GM19239 (cell line): Measurements from ENCODE around the gene PPM1H.
"Not testable (repeated sequence)": the region's sequence is repeated elsewhere in the genome, so short reads cannot be mapped to it uniquely, and the experiment has no call there.

Experiments used
- DNase-seq: peaks from one replicate; pipeline ENCODE4 v3.0.0; 2011; ENCODE audit warnings: low spot score; ENCODE audit not compliant: insufficient read length
- FAIRE-seq: peaks from 2 replicates; lab custom pipeline; 2011; peaks lifted over from hg19 to GRCh38; lab: Jason Lieb, UNC

Gene PPM1H

GRCh38 chr12:62846491-62846890 lies 88.5 kb downstream of the PPM1H start:
- no peak for DNase-seq

GRCh38 chr12:62844915-62845314 lies 90.0 kb downstream of the PPM1H start:
- FAIRE-seq = no peak
- no peak for DNase-seq

More at GRCh38 chr12:62846491-62846890, 88.5 kb downstream of the PPM1H start:
- no peak for FAIRE-seq

- peak; percentile 33 for FAIRE-seq
- no peak for DNase-seq
These were observed 91.2 kb downstream of the PPM1H start for GRCh38 chr12:62843716-62844115.

GRCh38 chr12:62841846-62842245 lies 93.1 kb downstream of the PPM1H start:
- DNase-seq (no peak), FAIRE-seq (no peak)

GRCh38 chr12:62840806-62841205 lies 94.1 kb downstream of the PPM1H start:
- no peak for DNase-seq
- no peak for FAIRE-seq

GRCh38 chr12:62839869-62840660 lies 94.9 kb downstream of the PPM1H start:
- no peak for FAIRE-seq

GRCh38 chr12:62834971-62835547 lies 99.9 kb downstream of the PPM1H start:
- DNase-seq (no peak), FAIRE-seq (no peak)

More at GRCh38 chr12:62839869-62840660, 94.9 kb downstream of the PPM1H start:
- DNase-seq = no peak

- no peak for FAIRE-seq
- DNase-seq = no peak
These were observed 100.5 kb downstream of the PPM1H start for GRCh38 chr12:62834406-62834805.

- DNase-seq (no peak), FAIRE-seq (no peak)
These were observed 101.3 kb downstream of the PPM1H start for GRCh38 chr12:62833634-62834033.

GRCh38 chr12:62832558-62832957 lies 102.4 kb downstream of the PPM1H start:
- FAIRE-seq = no peak
- no peak for DNase-seq

- FAIRE-seq (no peak), DNase-seq (no peak)
These were observed 102.9 kb downstream of the PPM1H start for GRCh38 chr12:62832027-62832426.

GRCh38 chr12:62827855-62828254 lies 107.1 kb downstream of the PPM1H start:
- FAIRE-seq = no peak
- no peak for DNase-seq

- no peak for FAIRE-seq
These were observed 107.9 kb downstream of the PPM1H start for GRCh38 chr12:62827042-62827441.

GRCh38 chr12:62817556-62818271 lies 117.2 kb downstream of the PPM1H start:
- no peak for DNase-seq
- no peak for FAIRE-seq

More at GRCh38 chr12:62827042-62827441, 107.9 kb downstream of the PPM1H start:
- DNase-seq = no peak

- FAIRE-seq = no peak
- no peak for DNase-seq
These were observed 120.7 kb downstream of the PPM1H start for GRCh38 chr12:62814243-62814642.

GRCh38 chr12:62813031-62813829 lies 121.7 kb downstream of the PPM1H start:
- DNase-seq (peak; percentile 50), FAIRE-seq (peak; percentile 86)

- FAIRE-seq = not testable (repeated sequence)
These were observed 123.5 kb downstream of the PPM1H start for GRCh38 chr12:62811481-62811880.

GRCh38 chr12:62808166-62808879 lies 126.6 kb downstream of the PPM1H start:
- DNase-seq = no peak
- FAIRE-seq = no peak

More at GRCh38 chr12:62811481-62811880, 123.5 kb downstream of the PPM1H start:
- DNase-seq = not testable (repeated sequence)

- FAIRE-seq (no peak), DNase-seq (no peak)
These were observed 128.1 kb downstream of the PPM1H start for GRCh38 chr12:62806893-62807292.
